Stimulated activated naive CD8-positive, alpha-beta T cell treated with anti-CD3 and anti-CD28 coated beads, Interleukin-15, amount 100 ng/mL, for 72 hours (primary cell): ENCODE measurements around the gene GATD1.

Source experiments
- ATAC-seq: fragments of 150-1000 bp; cut with Tn5 transposase; 2 replicates; pipeline ENCODE4 v1.10.0; 2021; ENCODE audit warnings: mild to moderate bottlenecking, moderate library complexity
- DNase-seq, 2 donors: peaks; one replicate each; pipeline ENCODE4 v3.0.0; 2021 to 2022
- H3K27ac Mint-ChIP-seq, 2 donors: one replicate each; pipeline ENCODE4 v1.8.0; 2022; ENCODE audit warnings: mild to moderate bottlenecking in 2 of 2, mixed read lengths in 2 of 2, moderate library complexity in 2 of 2
- H3K27me3 Mint-ChIP-seq: one replicate; pipeline ENCODE4 v1.8.0; 2022; ENCODE audit warnings: mixed read lengths
- H3K4me1 Mint-ChIP-seq: one replicate; pipeline ENCODE4 v1.8.0; 2022; ENCODE audit warnings: mild to moderate bottlenecking, mixed read lengths
- H3K4me3 Mint-ChIP-seq, 2 donors: one replicate each; pipeline ENCODE4 v1.8.0; 2022; ENCODE audit warnings: mild to moderate bottlenecking in 2 of 2, mixed read lengths in 2 of 2, moderate library complexity in 1 of 2
- H3K9me3 Mint-ChIP-seq, 2 donors: one replicate each; pipeline ENCODE4 v1.8.0; 2022; ENCODE audit warnings: mixed read lengths in 2 of 2

GATD1 gene

GRCh38 chr11:766106-766935 is 11.0 kb downstream of the GATD1 start:
- ATAC-seq: no peak
- H3K27ac Mint-ChIP-seq: no peak overlapping the region
- peaks cover 12% of the 10 kb centered on the region for H3K4me1 Mint-ChIP-seq
- H3K27me3 Mint-ChIP-seq: no peaks in the 10 kb centered on the region
- H3K4me3 Mint-ChIP-seq: no peak overlapping the region
- H3K9me3 Mint-ChIP-seq: no peaks in the 10 kb centered on the region
- no peak for DNase-seq

- no peak overlapping the region for H3K27ac Mint-ChIP-seq
- DNase-seq (no peak), ATAC-seq (no peak)
- peaks cover 12% of the 10 kb centered on the region for H3K4me1 Mint-ChIP-seq
- no peaks in the 10 kb centered on the region for H3K27me3 Mint-ChIP-seq
- H3K9me3 Mint-ChIP-seq: no peaks in the 10 kb centered on the region
- H3K4me3 Mint-ChIP-seq: no peak overlapping the region
Observed at GRCh38 chr11:765802-766091, 11.5 kb downstream of the GATD1 start.

GRCh38 chr11:765025-765801 is 12.1 kb downstream of the GATD1 start:
- no peaks in the 10 kb centered on the region for H3K27me3 Mint-ChIP-seq
- peaks cover 13% of the 10 kb centered on the region for H3K4me1 Mint-ChIP-seq
- no peak overlapping the region for H3K4me3 Mint-ChIP-seq
- no peaks in the 10 kb centered on the region for H3K9me3 Mint-ChIP-seq
- peak overlapping the region in 1 of 2 donors; percentile 89 for H3K27ac Mint-ChIP-seq
- DNase-seq: peak; percentile 63 to 66
- peak; percentile 72 for ATAC-seq

GRCh38 chr11:764322-765024 is 12.8 kb downstream of the GATD1 start:
- Mint-ChIP-seq H3K4me1 (peaks cover 18% of the 10 kb centered on the region), H3K9me3 (no peaks in the 10 kb centered on the region), H3K27ac (no peak overlapping the region), H3K27me3 (no peaks in the 10 kb centered on the region), H3K4me3 (no peak overlapping the region)
- no peak for DNase-seq
- no peak for ATAC-seq

GRCh38 chr11:763549-764321 is 13.6 kb downstream of the GATD1 start:
- ATAC-seq: no peak
- H3K27ac Mint-ChIP-seq: no peak overlapping the region

GRCh38 chr11:763073-763463 is 14.2 kb downstream of the GATD1 start:
- Mint-ChIP-seq H3K4me1 (peaks cover 18% of the 10 kb centered on the region), H3K27me3 (no peaks in the 10 kb centered on the region), H3K27ac (no peak overlapping the region), H3K9me3 (no peaks in the 10 kb centered on the region), H3K4me3 (no peak overlapping the region)
- no peak for DNase-seq
- peak; percentile 13 for ATAC-seq

More at GRCh38 chr11:763549-764321, 13.6 kb downstream of the GATD1 start:
- H3K27me3 Mint-ChIP-seq: no peaks in the 10 kb centered on the region
- no peak overlapping the region for H3K4me3 Mint-ChIP-seq
- DNase-seq: no peak
- H3K9me3 Mint-ChIP-seq: no peaks in the 10 kb centered on the region
- H3K4me1 Mint-ChIP-seq: peaks cover 18% of the 10 kb centered on the region

- peak; percentile 41 for ATAC-seq
- no peak for DNase-seq
- H3K9me3 Mint-ChIP-seq: no peaks in the 10 kb centered on the region
- H3K27ac Mint-ChIP-seq: peak overlapping the region in 1 of 2 donors; percentile 68
- H3K4me3 Mint-ChIP-seq: no peak overlapping the region
- no peaks in the 10 kb centered on the region for H3K27me3 Mint-ChIP-seq
- H3K4me1 Mint-ChIP-seq: peaks cover 18% of the 10 kb centered on the region
Observed at GRCh38 chr11:762421-763072, 14.7 kb downstream of the GATD1 start.

- Mint-ChIP-seq H3K27me3 (no peaks in the 10 kb centered on the region), H3K27ac (no peak overlapping the region), H3K9me3 (no peaks in the 10 kb centered on the region), H3K4me3 (no peak overlapping the region), H3K4me1 (peaks cover 20% of the 10 kb centered on the region)
- no peak for DNase-seq
- no peak for ATAC-seq
Observed at GRCh38 chr11:761526-762108, 15.7 kb downstream of the GATD1 start.

- DNase-seq: no peak
- peaks cover 17% of the 10 kb centered on the region for H3K4me1 Mint-ChIP-seq
- no peaks in the 10 kb centered on the region for H3K9me3 Mint-ChIP-seq
- no peak overlapping the region for H3K27ac Mint-ChIP-seq
- no peaks in the 10 kb centered on the region for H3K27me3 Mint-ChIP-seq
- H3K4me3 Mint-ChIP-seq: no peak overlapping the region
- ATAC-seq: no peak
Observed at GRCh38 chr11:760236-760635, 17.1 kb downstream of the GATD1 start.

GRCh38 chr11:749731-750130 is 27.6 kb downstream of the GATD1 start:
- DNase-seq (no peak), ATAC-seq (no peak)
- H3K27ac Mint-ChIP-seq: peak overlapping the region in 1 of 2 donors; percentile 2
- no peaks in the 10 kb centered on the region for H3K9me3 Mint-ChIP-seq
- H3K27me3 Mint-ChIP-seq: no peaks in the 10 kb centered on the region
- peaks cover 28% of the 10 kb centered on the region for H3K4me1 Mint-ChIP-seq
- H3K4me3 Mint-ChIP-seq: peak overlapping the region in 1 of 2 donors; percentile 32

GRCh38 chr11:748007-748359 is 29.3 kb downstream of the GATD1 start:
- no peak for DNase-seq
- no peaks in the 10 kb centered on the region for H3K9me3 Mint-ChIP-seq
- H3K4me1 Mint-ChIP-seq: peaks cover 28% of the 10 kb centered on the region
- no peaks in the 10 kb centered on the region for H3K27me3 Mint-ChIP-seq
- peak overlapping the region; percentile 87 to 89 for H3K4me3 Mint-ChIP-seq
- peak; percentile 17 for ATAC-seq
- H3K27ac Mint-ChIP-seq: peak overlapping the region; percentile 71 to 84

- H3K4me1 Mint-ChIP-seq: peaks cover 28% of the 10 kb centered on the region
- ATAC-seq: peak; percentile 95
- H3K9me3 Mint-ChIP-seq: no peaks in the 10 kb centered on the region
- peak within 1 kb of the TSS; percentile 84 to 93 for H3K27ac Mint-ChIP-seq
- DNase-seq: peak; percentile 88 to 91
- H3K4me3 Mint-ChIP-seq: peak within 1 kb of the TSS; percentile 87 to 89
- H3K27me3 Mint-ChIP-seq: no peaks in the 10 kb centered on the region
Observed at GRCh38 chr11:747158-748006, 29.9 kb downstream of the GATD1 start, which contains the start of gene TALDO1. Gene TALDO1 (plus strand): TSS chr11:747464. CDS start chr11:747482, 18 bp downstream.

- Mint-ChIP-seq H3K27ac (peak overlapping the region; percentile 65 to 93), H3K4me3 (peak overlapping the region; percentile 87 to 89), H3K27me3 (no peaks in the 10 kb centered on the region), H3K4me1 (peaks cover 28% of the 10 kb centered on the region), H3K9me3 (no peaks in the 10 kb centered on the region)
- DNase-seq (no peak), ATAC-seq (peak; percentile 69)
Observed at GRCh38 chr11:746289-747157, 30.8 kb downstream of the GATD1 start.
